Heart right ventricle (tissue), 16 donors: ENCODE results near the gene CREB5. TPM values are rescaled to one million over a fixed set of nuclear protein-coding genes. Genes with fewer than 3 reads are reported as not detected.

Experiments
- ATAC-seq, 8 donors: fragments of 200-7000 bp; cut with Tn5 transposase; one replicate each; pipeline ENCODE4 v1.9.1; 2020; ENCODE audit warnings: mild to moderate bottlenecking in 8 of 8, moderate library complexity in 8 of 8, moderate number of reproducible peaks in 1 of 8
- DNase-seq, 2 donors: peaks; one replicate each; pipeline ENCODE4 v3.0.0-alpha.2; 2020
- H3K27ac ChIP-seq, 10 donors: fragments of 200-600 bp; sonication (generic) in 2 of 10; one replicate each; pipeline versions ENCODE4 v1.5.0 to v1.8.0; 2020 to 2022; ENCODE audit warnings: mild to moderate bottlenecking in 3 of 10
- H3K27me3 ChIP-seq, 7 donors: fragments of 200-600 bp; one replicate each; pipeline ENCODE4 v1.8.0; 2021 to 2022; ENCODE audit warnings: mild to moderate bottlenecking in 2 of 7
- H3K36me3 ChIP-seq, 9 donors: fragments of 200-600 bp; sonication (generic) in 1 of 9; one replicate each; pipeline versions ENCODE4 v1.5.0 to v1.8.0; 2020 to 2022; ENCODE audit warnings: mild to moderate bottlenecking in 2 of 9
- H3K4me1 ChIP-seq, 9 donors: fragments of 200-600 bp; sonication (generic) in 1 of 9; one replicate each; pipeline versions ENCODE4 v1.5.0 to v1.8.0; 2020 to 2022; ENCODE audit warnings: mild to moderate bottlenecking in 4 of 9
- H3K4me3 ChIP-seq, 10 donors: fragments of 200-600 bp; sonication (generic) in 2 of 10; one replicate each; pipeline versions ENCODE4 v1.5.0 to v1.8.0; 2020 to 2022; ENCODE audit warnings: mild to moderate bottlenecking in 7 of 10, moderate library complexity in 2 of 10
- H3K9me3 ChIP-seq, 11 donors: fragments of 200-600 bp in 10 of 11; sonication (generic) in 2 of 11; one replicate each; pipeline versions ENCODE4 v1.5.0 to v1.8.0; 2013 to 2022; ENCODE audit warnings: mild to moderate bottlenecking in 2 of 11, control low read depth in 1 of 11, moderate library complexity in 1 of 11
- CTCF ChIP-seq, 9 donors: fragments of 200-600 bp; sonication (generic) in 2 of 9; IDR thresholded peaks; one replicate each; pipeline versions ENCODE4 v1.5.0 to v1.8.0; 2021 to 2022; ENCODE audit warnings: antibody characterized with exemption in 9 of 9, mild to moderate bottlenecking in 5 of 9, moderate library complexity in 1 of 9
- WGBS, 2 donors: extraction: QIAGEN DNeasy Blood & Tissue Kit; methylation state at CpG; one replicate each; pipeline ENCODE4 v1.1.7; 2013; ENCODE audit warnings: inconsistent platforms in 1 of 2; 5-methylcytosine and 5-hydroxymethylcytosine counted together
- intact Hi-C, 10 donors: fragments of 100-400 bp; cut with DNase I; formaldehyde crosslinking; loops; one replicate each; pipeline versions ENCODE4 v1.11.1 to v1.14.2; 2022
- polyA plus RNA-seq, 2 donors: library from polyadenylated mRNA; stranded (reverse); fragments of 200-250 nt; gene quantifications; one replicate each; pipeline ENCODE4 v1.2.3, GENCODE V29; 2013
- total RNA-seq, 10 donors: library from RNA; stranded (reverse); fragmentation: NEBNext Ultra II Directional in 3 of 10; extraction: Animal tissue kit (Norgen Biotek cat#: 25700) in 3 of 10; gene quantifications; one replicate each; pipeline versions ENCODE4 v1.2.1 to v1.2.4, GENCODE V29; 2021 to 2023
- donor health status: Arrhythmogenic right ventricular cardiomyopathy.
- donor health status: ischemic (EF 13 %, LVEDD 7.1; RV severe dilation, severe dysfunction).
- donor health status: healthy with polysubstance abuse.
- donor health status: DM: no; HTN: yes; CAD: no.
- donor health status: DM: no; HTN: no; CAD: no.
- donor health status: ischemic (EF 25% LVEDD 6.9; RV normal size, moderate dysfunction).
- donor health status: ischemic (EF 25% LVEDD 5.7; RV mildly dilated, moderate dysfunction).
- donor health status: healthy.
- donor health status: DM: yes; HTN: yes; CAD: no.
- donor health status: Ischemic cardiomyopathy.
- donor health status: ischemic (EF 35%, LVEDD 5.7; RV mildly dilated, moderate dysfunction).
- donor health status: nonischemic (EF 11% LVEDD 7.7; RV severe dilation, severe dysfunction).
- donor health status: DM: yes; HTN: yes; CAD: no.
- donor health status: PGD.
- donor health status: ischemic (EF 29% LVEDD 5.4; RV normal size, mild dysfunction).
- donor health status: nonischemic (EF 23%, LVEDD 6.1; RV moderate dilation, normal function).

Gene CREB5
- total and polyA plus RNA-seq, 12 donors = 4.7 to 170 (median 19.0) TPM

GRCh38 chr7:28808796-28809533 lies 396.6 kb downstream of the CREB5 start:
- intact Hi-C loops = no loop called here
- no peak overlapping the region for H3K4me3 ChIP-seq
- no peaks in the 10 kb centered on the region for H3K27me3 ChIP-seq
- no peak for TF ChIP-seq CTCF (IDR thresholded peaks at IDR 0.05)
- H3K4me1 ChIP-seq = peaks cover 0 to 24% (median 5%) of the 10 kb centered on the region in 9 donors
- no peaks in the 10 kb centered on the region for H3K9me3 ChIP-seq
- DNase-seq (peak in 1 of 2 donors; percentile 30), ATAC-seq (peak in 2 of 8 donors; percentile 21 to 29)
- peaks cover 0 to 60% (median 14%) of the 10 kb centered on the region in 9 donors for H3K36me3 ChIP-seq
- WGBS, 2 donors = 93 to 94% methylated on average over 23 of the region's 23 CpGs
- no peak overlapping the region for H3K27ac ChIP-seq

- no peaks in the 10 kb centered on the region for H3K27me3 ChIP-seq
- intact Hi-C loops = no loop called here
- H3K4me1 ChIP-seq = peaks cover 0 to 25% (median 5%) of the 10 kb centered on the region in 9 donors
- H3K4me3 ChIP-seq = no peak overlapping the region
- ATAC-seq (no peak), DNase-seq (no peak)
- TF ChIP-seq CTCF (IDR thresholded peaks at IDR 0.05) = no peak
- H3K27ac ChIP-seq = no peak overlapping the region
- H3K9me3 ChIP-seq = no peaks in the 10 kb centered on the region
- 92 to 93% methylated on average over 3 of the region's 3 CpGs for WGBS, 2 donors
- H3K36me3 ChIP-seq = peaks cover 0 to 46% (median 2%) of the 10 kb centered on the region in 9 donors
These were observed 398.7 kb downstream of the CREB5 start for GRCh38 chr7:28811008-28811407.

- Histone ChIP-seq H3K27ac (no peak overlapping the region), H3K4me3 (no peak overlapping the region), H3K9me3 (no peaks in the 10 kb centered on the region), H3K36me3 (peaks cover 0 to 49% (median 0%) of the 10 kb centered on the region in 9 donors), H3K27me3 (no peaks in the 10 kb centered on the region), H3K4me1 (peaks cover 0 to 25% (median 5%) of the 10 kb centered on the region in 9 donors)
- DNase-seq (no peak), ATAC-seq (no peak)
- intact Hi-C loops = no loop called here
- 95 to 97% methylated on average over 5 of the region's 5 CpGs for WGBS, 2 donors
- no peak for TF ChIP-seq CTCF (IDR thresholded peaks at IDR 0.05)
These were observed 399.5 kb downstream of the CREB5 start for GRCh38 chr7:28811701-28812430.

- H3K9me3 ChIP-seq = no peaks in the 10 kb centered on the region
- H3K4me1 ChIP-seq = peaks cover 0 to 25% (median 5%) of the 10 kb centered on the region in 9 donors
- TF ChIP-seq CTCF (IDR thresholded peaks at IDR 0.05) = no peak
- H3K27ac ChIP-seq = peak overlapping the region in 1 of 10 donors; percentile 10
- no peak for DNase-seq
- no peak overlapping the region for H3K4me3 ChIP-seq
- peak in 1 of 8 donors; percentile 32 for ATAC-seq
- intact Hi-C loops = no loop called here
- H3K36me3 ChIP-seq = peaks cover 0 to 52% (median 0%) of the 10 kb centered on the region in 9 donors
- 95 to 98% methylated on average over 3 of the region's 3 CpGs for WGBS, 2 donors
- no peaks in the 10 kb centered on the region for H3K27me3 ChIP-seq
These were observed 400.3 kb downstream of the CREB5 start for GRCh38 chr7:28812616-28813015.
